ENCODE data around the gene MAP1LC3B2.
"Not testable (repeated sequence)": the region's sequence is repeated elsewhere in the genome, so short reads cannot be mapped to it uniquely, and the experiment has no call there.

The MAP1LC3B2 gene

DNA sequence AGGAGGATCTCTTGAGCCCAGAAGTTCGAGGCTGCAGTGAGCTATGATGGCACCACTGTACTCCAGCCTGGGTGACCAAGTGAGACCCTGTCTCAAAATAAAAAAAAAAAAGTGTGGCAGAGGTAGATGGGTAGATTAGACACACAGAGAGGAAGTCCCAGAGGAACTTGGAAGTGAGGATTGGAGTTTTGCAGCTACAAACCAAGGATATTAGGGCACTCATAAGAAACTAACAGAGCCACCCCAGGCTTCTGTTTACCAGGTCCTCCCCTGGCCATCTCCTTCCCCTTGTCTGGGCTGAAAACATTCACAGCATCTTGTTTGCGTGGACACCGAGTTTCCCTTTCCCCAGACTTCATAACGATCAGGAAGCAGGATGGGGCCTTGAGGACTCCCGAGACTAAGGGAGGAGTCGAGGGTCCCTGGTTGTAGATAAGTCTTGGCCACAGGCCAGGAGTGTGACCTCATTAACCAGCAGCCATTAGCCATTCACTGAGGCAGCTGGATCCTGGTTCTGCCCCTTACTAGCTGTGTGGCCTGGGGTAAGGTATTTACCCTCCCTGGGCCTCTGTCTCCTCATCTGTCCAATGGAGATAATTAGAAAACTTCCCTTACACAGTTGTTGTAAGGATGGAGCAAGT lies 2.1 kb downstream of the MAP1LC3B2 start:
- DNase-seq = no peak

DNA sequence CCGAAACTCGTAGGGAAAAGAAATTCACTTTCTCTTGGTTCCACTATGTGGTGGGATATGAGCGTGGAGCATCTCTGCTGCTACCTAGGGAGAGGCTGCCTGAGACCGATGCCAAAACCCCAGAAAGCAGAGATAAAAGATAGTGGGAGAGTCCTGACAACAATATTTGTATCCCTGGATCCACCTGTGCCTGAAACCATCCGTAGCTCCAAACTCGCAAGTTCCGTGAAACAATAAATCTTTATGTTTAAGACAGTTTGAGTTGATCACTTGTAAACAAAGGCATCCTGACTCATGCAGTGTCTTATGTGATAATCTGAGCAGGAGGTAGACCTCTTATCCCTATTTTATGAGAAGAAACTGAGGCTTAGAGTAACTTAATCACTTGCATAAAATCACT lies 2.9 kb downstream of the MAP1LC3B2 start:
- no peak for DNase-seq

DNA sequence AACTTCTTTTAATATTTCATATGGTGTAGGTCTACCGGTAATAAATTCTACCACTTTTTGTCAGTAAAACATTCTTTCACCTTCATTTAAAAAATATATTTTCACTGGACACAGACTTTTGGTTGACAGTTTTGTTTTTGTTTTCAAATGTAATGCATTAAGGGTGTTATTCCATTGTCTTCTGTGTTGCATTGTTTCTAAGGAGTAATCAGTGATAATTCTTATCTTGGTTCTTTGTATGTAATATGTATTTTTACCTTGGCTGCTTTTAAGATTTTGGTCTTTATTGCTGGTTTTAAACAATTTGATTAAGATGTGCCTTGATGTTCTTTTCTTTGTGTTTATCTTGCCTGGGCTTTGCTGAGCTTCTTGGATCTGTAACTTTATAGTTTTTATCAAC lies 4.1 kb downstream of the MAP1LC3B2 start:
- DNase-seq = no peak

DNA sequence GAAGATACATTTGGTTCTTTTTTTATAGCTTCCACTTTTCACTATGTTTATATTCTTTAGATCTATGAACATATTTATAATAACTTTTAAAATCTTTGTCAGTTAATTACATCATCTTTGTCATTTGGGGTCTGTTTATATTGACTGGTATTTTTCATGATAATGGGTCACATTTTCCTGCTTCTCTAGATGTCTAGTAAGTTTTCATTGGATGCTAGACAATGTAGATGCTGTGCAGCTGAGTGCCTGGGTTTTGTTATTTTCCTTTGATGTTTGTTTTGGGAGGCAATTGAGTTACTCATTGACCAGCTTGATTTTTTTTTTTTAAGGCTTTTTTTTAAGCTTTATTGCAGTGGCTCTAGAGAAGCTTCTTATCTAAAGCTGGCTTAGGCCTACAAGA lies 4.9 kb downstream of the MAP1LC3B2 start:
- DNase-seq = no peak

DNA sequence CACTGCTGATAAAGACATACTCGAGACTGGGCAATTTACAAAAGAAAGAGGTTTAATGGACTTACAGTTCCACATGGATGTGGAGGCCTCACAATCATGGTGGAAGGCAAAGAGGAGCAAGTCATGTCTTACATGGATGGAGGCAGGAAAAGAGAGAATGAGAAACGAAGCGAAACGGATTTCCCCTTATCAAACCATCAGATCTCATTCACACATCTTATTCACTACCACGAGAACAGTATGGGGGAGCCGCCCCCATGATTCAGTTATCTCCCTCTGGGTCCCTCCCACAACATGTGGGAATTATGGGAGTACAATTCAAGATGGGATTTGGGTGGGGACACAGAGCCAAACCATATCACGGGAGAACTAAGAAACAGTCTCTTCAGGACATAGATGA lies 6.0 kb downstream of the MAP1LC3B2 start:
- DNase-seq = not testable (repeated sequence)

DNA sequence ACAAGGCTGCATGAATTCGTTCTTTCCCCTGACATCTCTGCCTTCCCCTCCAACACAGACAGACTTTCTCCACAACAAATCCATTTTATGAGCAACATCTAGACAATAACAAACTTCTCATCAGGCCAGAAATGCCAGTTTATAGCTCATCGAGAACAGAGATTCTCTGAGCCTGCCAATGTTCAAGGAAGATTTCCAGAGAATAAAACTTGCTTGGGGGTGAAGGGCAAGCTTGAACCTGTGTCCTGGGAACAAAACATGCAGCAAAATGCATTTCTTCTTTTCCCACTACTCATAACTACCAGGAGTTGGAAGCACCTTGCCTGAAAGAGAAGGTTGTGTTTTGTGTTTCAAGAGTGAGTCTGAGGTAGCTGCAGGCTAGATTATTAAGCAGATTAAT lies 6.8 kb downstream of the MAP1LC3B2 start:
- DNase-seq = no peak

DNA sequence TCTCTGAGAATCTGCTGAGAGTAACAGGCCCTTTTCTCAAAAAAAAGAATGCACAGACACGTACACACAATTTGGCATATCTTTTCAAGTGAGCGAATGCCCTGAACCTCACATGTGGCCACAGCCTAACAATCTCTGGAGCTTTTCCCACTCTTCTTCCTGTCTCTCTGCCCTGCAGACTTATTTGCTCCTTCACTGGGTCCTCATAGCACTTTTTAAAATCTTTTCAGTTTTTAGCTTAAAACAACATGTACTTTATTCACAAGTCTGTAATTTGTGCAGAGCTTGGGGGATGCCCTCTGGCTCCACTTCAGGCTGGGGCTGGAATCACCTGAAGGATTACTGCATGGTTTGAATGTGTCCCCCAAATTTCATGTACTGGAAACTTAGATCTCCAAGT lies 9.0 kb downstream of the MAP1LC3B2 start:
- DNase-seq = no peak

DNA sequence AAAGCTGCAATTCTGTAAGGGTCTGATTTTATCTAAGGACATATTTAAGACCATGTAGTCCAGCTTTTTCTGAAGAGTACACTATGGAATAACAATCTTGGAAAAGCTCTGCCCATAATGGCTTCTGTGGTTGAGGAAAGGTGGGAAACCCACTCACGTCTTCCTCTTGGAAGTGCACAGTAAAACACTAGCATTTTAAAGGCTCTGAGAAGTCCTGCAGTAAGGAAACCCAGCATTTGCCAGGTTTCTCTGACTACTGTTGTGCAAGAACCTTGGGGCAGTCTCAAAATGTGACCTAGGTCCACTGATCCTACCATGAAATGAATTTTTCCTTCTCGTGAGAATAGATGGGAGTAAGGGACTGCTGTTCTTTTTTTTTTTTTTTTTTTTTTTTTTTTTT lies 11.9 kb downstream of the MAP1LC3B2 start:
- no peak for DNase-seq

DNA sequence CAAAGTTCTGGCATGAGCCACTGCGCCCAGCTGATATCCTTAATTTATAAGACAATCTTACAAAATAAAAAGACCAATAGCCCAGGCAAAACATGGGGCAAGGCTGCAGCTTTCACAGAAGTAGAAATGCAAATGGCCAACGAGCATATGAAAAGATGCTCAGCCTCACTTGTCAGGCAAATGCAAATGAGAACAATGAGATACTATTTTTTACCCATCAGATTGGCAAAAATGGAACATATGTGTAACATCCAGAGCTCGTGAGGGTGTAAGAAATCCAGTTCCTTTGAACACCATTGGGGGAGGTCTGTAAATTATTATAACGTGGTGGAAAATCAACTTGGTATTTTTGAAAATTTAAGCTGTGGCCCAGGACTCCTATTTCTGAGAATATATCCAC lies 14.6 kb downstream of the MAP1LC3B2 start:
- DNase-seq = no peak

DNA sequence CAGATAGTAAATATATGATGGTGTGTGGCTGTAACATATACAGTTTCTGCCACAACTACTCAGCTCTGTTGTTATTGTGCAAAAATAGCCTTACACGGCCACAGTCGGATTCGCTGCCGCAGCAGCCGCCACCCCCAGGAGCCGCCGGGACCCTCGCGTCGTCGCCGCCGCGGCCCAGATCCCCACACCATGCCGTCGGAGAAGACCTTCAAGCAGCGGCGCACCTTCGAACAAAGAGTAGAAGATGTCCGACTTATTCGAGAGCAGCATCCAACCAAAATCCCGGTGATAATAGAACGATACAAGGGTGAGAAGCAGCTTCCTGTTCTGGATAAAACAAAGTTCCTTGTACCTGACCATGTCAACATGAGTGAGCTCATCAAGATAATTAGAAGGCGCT lies 16.6 kb downstream of the MAP1LC3B2 start:
- not testable (repeated sequence) for DNase-seq

DNA sequence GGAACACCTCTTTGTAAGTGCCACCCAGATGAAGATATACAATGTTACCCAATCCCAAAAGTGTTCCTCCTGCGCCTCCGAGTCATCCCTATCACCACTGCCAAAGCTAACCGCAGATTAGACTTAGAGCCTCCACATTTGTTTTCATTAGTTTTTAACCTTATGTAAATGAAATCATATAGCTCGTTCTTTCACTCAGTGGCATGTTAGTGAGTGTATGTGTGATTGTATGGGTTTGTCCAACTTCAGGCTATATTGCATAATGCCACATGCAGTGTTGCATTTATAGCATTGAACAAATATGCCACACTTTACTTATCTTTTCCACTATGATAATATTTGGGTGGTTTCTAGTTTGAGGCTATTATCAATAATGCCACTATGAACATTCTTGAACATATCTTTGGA lies 18.0 kb downstream of the MAP1LC3B2 start:
- DNase-seq = no peak

DNA sequence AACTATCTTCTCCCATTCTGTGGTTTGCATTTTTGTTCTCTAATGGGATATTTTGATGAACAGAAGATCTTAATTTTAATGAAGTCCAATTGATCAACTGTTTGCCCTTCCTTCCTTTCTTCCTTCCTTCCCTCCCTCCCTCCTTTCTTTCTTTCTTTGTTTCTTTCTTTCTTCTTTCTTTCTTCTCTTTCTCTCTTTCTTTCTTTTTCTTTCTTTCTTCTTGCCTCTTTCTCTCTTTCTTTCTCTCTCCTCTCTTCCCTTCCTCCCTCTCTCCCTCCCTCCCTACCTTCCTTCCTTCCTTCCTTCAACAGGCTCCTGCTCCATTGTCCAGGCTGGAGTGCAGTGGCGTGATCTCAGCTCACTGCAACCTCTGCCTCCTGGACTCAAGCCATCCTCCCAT lies 18.9 kb downstream of the MAP1LC3B2 start:
- no peak for DNase-seq

DNA sequence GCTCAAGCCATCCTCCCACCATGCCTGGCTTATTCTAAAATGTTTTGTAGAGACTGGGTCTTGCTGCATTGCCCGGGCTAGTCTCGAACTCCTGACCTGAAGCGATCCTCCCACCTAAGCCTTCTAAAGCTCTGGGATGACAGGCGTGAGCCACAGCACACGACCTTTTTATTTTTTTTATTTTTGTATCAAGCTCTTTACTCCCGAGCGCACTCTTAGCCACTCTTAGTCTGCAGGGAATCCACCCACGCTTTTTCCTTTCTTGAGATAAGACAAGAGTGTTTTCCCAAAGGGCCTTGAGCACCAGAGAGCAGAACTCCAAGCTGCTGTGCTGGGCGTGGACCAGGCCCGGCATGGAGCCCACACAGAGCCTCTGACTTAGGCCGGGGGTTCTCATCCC lies 23.4 kb downstream of the MAP1LC3B2 start:
- no peak for DNase-seq

DNA sequence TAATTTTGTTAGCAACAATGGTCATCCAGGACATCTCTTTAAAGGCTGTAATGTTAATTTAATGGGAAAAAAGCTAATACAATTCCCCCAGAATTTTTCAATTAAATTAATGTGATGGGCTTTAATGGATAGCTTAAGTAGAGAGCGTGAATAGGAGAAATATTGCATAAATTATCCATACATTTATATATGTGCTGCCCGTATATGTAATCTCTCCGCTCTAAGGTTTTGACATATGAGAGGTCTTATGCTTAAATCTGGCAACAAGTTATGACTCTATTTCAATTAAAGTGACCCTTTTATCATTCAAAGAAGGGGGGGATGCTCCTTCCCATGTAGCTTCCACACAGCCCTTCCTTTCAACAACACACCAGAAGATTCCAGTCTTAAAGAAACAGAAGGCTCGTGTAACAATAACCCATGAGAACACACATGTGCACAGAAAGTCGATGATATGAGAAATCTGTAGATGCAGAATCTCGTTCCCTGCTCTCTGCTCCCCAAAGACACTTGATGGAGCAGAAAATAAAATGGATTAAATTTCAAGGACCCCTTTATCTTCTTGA lies 24.0 kb downstream of the MAP1LC3B2 start:
- DNase-seq = no peak

DNA sequence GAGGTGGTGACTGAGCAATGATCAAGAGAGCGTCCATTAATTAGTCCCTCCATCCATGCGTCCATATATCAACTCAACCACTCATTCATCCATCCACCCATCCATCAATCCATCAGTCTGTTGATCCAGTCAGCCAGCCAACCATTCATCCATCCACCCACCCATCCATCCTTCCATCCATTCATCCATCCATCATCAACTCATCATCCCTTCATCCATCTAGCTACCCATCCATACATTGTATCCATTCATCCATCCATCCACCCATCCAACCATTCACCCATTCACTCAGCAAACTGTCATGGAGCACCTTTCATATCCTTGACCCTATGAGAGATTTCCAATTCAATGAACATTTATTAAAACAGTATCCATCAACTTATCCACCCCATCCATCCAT lies 28.1 kb downstream of the MAP1LC3B2 start:
- DNase-seq = no peak

DNA sequence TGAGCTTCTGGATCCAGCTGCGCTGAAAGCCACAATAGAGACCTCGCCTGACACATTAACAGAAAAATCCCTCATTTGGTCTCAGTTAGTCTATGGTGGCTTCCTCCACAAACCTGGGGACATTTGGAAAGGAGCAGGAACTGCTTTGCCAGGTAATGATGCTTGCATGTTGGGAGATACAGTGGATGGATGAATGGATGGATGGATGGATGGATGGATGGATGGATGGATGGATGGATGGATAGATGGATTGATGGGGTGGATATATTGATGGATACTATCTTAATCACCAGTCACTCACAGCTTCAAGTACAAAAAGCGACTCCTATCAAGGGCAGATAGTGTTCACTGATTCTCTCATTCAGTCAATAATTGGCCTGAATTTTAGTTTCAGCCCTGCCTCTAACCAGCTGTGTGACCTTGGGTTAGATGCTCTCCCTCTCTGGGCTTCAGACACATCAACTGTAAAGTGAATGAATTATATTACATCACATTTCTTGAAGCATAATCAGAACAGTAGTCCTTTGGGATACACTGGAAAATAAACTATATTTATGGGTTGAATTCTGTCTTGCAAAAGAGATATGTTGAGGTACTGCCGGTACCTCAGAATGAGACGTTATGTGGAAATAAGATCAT lies 29.3 kb downstream of the MAP1LC3B2 start:
- DNase-seq = no peak

DNA sequence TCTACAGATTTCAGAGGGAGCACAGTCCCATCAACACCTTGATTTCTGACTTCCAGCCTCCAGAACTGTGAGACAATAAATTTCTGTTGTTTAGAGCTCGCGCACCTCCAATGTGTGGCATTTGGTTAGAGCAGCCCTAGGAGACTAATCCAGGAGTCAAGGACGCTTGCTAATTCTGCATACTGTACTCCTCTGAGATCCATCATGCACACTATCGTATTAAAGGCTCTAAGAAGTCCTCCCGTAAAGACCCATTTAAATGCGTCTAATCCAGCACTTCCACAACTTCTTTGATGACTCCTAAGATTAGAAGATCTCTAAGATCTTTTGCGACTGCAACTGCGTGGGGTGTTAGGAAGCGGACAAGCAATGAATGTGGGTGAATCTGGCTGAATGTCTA lies 30.4 kb downstream of the MAP1LC3B2 start:
- DNase-seq = no peak

DNA sequence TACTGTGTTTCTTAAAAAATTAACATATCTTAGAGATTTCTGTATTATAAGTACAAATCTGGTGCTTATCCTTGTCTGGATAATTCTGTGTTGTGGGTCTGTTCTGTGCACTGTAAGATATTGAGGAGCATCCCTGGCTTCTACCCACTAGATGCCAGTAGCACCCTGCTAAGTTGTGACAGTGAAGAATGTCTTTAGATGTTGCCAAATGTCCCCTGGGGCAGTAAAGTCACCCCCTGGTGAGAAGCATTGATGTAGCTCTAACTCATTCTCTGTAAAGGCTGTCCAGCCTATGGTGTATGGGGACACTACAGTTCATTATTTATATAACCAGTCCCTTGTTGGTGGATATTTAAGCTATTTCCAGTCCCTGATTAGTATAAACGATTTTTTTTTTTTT lies 31.4 kb downstream of the MAP1LC3B2 start:
- no peak for DNase-seq

DNA sequence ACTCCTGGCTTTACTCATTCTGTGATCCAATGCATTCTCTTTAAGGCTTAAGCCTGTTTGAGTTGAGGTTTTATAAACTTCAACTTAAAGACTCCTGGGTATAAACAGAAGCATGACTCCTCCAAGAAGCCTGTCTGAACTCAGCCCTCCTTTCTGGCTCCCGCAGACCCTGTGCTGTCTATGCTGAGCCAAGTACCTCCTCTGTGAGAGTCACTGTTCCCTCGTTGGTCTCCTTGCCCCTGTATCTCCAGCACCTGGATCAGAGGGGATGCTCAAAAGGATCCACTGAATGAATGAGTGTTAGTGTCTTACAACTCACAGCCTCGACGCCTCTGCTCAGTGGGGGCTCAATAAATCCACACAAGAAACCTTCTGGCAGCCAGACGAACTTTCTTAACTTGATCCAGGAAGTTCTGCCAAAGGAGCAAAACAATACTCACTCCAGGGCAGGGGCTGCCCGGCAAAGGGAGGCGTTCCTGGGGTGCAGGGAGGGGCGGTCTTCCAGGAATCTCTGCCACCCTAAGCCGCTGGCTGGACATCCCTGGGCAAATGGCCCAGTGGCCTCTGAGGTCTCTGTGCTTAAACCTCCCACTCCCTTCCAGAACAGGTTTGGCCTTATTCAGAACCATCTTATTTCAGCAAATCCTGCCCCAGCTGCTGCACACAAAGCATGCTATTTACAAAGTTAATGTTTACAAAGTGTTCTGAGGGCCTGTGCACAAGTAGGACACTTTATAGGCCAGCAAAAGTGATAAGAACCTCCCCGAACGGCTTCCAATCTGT lies 32.9 kb downstream of the MAP1LC3B2 start:
- DNase-seq = no peak

DNA sequence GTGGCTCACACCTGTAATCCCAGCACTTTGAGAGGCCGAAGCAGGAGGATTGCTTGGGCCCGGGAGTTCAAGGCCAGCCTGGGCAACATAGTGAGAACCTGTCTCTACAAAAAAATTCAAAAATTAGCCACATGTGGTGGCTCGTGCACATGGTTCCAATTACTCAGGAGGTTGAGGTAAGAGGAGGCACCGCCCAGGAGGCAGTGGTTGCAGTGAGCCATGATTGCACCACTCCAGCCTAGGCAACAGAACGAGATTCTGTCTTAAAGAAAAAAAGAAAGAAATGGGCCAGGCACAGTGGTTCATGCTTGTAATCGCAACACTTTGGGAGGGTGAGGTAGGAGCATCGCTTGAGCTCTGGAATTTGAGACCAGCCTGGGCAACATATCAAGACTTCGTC lies 33.5 kb downstream of the MAP1LC3B2 start:
- DNase-seq = peak; percentile 46

DNA sequence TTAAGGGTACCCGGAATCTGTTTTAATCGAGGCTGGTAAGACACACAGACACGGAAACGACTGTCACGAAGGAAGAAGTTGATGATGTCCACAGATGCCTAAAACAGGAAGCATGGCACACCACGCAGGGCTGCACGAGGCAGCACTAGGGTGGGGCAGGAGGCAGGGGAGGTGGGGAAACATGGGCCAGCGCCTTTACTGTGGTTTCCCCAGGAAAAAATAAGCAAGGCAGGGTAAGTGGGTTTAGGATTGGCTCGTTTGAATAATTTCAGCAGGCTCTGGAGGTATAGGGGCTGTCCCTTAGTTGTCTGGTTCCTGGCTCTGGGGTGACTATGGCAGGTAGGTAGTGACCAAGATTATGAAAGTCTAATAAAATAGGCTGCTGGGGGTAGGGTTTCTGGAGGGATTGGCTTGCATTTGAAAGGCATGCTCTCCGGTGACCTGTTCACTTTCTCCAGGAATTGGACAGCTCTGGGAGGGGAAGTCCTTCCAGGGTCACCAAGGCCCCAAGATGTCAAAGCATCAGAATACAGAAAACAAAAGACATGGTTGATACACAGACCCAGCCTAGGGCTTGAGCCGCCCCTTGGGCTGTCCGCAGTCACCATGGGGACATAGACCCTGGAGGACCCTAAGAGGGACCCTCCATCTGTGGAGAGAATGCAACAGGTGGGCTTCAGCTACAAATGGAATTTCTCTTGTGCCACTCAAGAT lies 35.3 kb downstream of the MAP1LC3B2 start:
- DNase-seq = peak; percentile 85

DNA sequence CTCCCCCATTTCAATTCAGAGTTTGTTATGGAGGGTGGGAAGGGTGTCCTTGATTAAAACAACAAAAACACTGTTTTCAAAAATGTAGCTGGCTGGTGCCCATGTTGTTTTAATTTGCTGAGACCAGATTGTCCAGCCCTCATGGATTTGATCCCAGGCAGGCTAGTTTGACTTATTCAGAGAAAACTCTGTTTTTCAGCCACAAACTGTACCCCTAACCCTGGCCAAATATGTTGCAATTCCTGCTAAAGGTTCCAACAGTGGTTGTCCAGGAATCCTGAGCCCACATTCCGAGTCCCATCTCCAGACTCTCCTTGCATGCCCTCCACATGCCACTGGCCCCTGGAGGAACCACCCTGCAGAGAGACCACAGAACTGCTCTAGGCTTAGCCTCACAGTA lies 36.0 kb downstream of the MAP1LC3B2 start:
- DNase-seq = no peak

DNA sequence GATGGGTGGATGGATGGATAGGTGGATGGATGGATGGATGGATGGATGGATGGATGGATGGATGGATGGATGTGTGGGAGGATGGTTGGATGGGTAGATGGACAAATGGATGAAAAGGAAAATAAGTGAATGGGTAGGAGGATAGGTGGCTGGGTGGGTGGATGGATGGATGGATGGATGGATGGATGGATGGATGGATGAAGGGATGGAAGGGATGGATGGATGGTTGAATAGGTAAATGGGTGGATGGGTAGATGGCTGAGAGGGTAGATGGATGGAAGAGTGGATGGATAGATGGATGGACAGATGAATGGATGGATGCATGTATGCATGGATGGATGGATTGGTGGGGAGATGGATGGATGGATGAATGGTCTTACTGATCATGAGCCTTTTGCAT lies 36.5 kb downstream of the MAP1LC3B2 start:
- no peak for DNase-seq

Data from suppressor macrophage treated with lipopolysaccharide for 4 hours (primary cell).